ENCODE measurements around the gene PRR36. TPM values are rescaled to one million over a fixed set of nuclear protein-coding genes. Genes with fewer than 3 reads are reported as not detected.

PRR36 gene
- 21.9 TPM for polyA plus RNA-seq (2013, experiment 1 of 2)
- 22.3 TPM for polyA plus RNA-seq (2013, experiment 2 of 2)

DNA sequence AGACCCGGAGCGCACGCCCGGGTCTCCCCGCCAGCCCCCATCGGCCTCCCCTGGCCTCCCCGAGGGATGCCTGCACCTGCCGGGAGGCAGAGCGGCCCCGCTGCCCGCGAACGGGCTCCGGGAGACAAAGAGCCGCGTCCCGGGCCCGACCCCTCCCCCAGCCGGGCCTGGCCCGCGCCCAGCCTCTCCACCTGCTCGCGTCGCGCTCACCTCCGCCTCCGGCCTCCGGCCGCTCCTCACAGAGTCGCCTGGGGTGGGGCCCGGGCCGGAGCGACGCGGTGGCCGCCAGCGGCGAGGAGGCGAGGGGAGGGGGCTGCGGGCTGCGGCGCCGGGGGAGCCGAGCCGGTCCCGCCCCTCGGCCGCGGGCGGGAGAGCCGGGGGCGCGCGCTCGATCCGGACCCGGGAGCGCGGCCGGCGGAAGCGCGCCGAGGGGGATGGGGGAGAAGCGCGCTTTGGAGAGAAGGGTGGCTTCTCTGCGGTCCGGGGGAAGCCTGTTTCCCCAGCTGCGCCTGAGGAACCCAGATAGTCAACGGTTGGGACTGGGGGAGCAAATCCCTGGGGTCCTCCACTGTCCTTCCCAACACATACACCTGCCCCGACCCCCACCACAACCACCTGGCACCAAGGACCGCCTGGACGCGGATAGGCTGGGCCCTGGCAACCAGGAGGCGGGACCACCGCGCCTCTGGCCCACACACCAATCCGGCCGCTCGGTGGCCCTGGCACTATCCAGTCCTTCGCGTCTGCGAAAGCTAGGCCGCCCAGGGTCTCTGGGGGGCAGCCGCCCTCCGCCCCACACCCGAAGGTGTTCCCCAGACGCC is at the start of gene PRR36:
TSS of gene PRR36 (minus strand) at position 315 of the 821 bp plus-strand sequence. CDS start 701 bp downstream, outside the sequence.
- no CpG with 5 or more reads among the region's 88 CpGs for WGBS, 2 donors (ENCODE audit: extremely low coverage in 2 of 2, insufficient read length in 2 of 2, insufficient replicate concordance in 1 of 2)
- Histone ChIP-seq H2BK12ac (ENCODE audit: low read length) (peak within 1 kb of the TSS; percentile 86), H2BK15ac (ENCODE audit: low read length) (peak within 1 kb of the TSS; percentile 95), H2AK5ac (ENCODE audit: low read depth, low read length) (peak within 1 kb of the TSS; percentile 99), H3K36me3 (replicated peaks in 1 of 2; ENCODE audit: control insufficient read depth in 2 of 2, insufficient read depth in 2 of 2, low read length in 2 of 2) (peaks cover 0 to 6% of the 10 kb centered on the region in 2 donors), H3K18ac (ENCODE audit: low read length) (peak within 1 kb of the TSS; percentile 95), H2AFZ (ENCODE audit: low read length) (peak within 1 kb of the TSS; percentile 85), H3K4me2 (ENCODE audit: insufficient read depth, low read length, poor library complexity, severe bottlenecking) (peak within 1 kb of the TSS; percentile 81), H3K9ac (ENCODE audit: low read depth, low read length, poor library complexity) (peak within 1 kb of the TSS; percentile 86), H3K9me3 (replicated peaks in 1 of 2; ENCODE audit: control insufficient read depth in 2 of 2, insufficient read depth in 1 of 2, low read depth in 1 of 2, low read length in 2 of 2) (no peaks in the 10 kb centered on the region), H2BK120ac (ENCODE audit: low read depth, low read length) (no peak within 1 kb of the TSS), H3K27me3 (ENCODE audit: control insufficient read depth in 3 of 3, insufficient read depth in 3 of 3, low read depth in 1 of 3, low read length in 3 of 3) (no peaks in the 10 kb centered on the region), H3K4ac (ENCODE audit: low read length) (peak within 1 kb of the TSS; percentile 78), H3K4me1 (ENCODE audit: control insufficient read depth in 2 of 2, insufficient read depth in 1 of 2, low read depth in 1 of 2, low read length in 2 of 2) (peaks cover 27 to 28% of the 10 kb centered on the region in 2 donors), H3K27ac (replicated peaks; ENCODE audit: low read length) (no peak within 1 kb of the TSS), H3K4me3 (ENCODE audit: low read length in 2 of 2) (peak within 1 kb of the TSS; percentile 81 to 86), H3K14ac (ENCODE audit: low read length) (peak within 1 kb of the TSS; percentile 97), H3K23ac (ENCODE audit: low read depth, low read length, poor library complexity) (peak within 1 kb of the TSS; percentile 91), H4K91ac (ENCODE audit: low read depth, low read length, poor library complexity) (peak within 1 kb of the TSS; percentile 85), H4K8ac (ENCODE audit: low read depth, low read length) (no peak within 1 kb of the TSS), H2BK5ac (ENCODE audit: low read length) (peak within 1 kb of the TSS; percentile 97), H3K79me1 (ENCODE audit: low read depth, low read length) (peaks cover 3% of the 10 kb centered on the region)
- peak; percentile 79 for DNase-seq (ENCODE audit: low spot score)

DNA sequence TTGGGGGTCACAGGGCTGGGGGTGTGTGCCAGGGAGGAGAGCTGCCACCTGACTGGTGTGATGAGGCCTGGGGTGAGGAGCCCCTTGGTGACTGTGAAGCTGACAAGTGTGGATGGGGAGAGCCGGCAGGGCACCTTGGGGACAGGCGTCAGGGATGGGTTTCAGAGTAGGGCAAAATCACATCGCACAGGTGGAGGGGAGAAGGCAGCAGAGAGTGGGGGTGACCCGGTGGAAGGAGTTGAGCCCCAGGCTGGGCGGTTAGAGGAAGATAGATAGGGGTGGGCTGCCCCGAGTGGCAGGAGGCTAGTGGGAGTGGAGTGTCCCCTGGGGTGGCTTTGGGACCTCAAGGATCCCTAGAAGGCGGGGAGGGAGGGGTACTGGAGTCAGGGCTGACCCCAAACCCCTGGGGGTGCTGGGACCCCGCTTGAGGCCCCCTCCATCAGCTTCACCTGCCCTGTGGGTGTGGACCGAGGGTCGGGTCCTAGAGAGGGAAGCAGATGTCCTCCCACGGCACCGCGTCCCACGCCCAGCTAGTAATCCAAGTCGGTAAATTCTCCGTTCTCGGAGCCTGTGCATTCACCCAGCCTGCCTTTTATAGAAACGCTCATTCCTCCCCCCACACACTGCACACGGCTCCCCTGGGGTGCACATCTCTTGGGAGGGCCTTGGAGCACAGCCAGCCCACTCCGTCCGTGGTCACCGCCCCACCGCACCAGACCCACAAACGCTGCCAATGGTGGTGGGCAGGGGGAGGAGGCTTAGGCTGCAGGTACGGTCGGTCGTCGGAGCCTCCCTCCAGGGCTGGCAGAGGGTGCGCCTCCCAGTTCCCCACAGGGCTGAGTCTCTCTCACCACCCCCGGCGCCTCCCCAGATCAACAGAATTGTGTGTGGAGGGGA is 49.4 kb upstream of the PRR36 start:
- no peak overlapping the region for H3K27ac ChIP-seq (replicated peaks; ENCODE audit: low read length)
- no CpG with 5 or more reads among the region's 31 CpGs for WGBS, 2 donors (ENCODE audit: extremely low coverage in 2 of 2, insufficient read length in 2 of 2, insufficient replicate concordance in 1 of 2)

DNA sequence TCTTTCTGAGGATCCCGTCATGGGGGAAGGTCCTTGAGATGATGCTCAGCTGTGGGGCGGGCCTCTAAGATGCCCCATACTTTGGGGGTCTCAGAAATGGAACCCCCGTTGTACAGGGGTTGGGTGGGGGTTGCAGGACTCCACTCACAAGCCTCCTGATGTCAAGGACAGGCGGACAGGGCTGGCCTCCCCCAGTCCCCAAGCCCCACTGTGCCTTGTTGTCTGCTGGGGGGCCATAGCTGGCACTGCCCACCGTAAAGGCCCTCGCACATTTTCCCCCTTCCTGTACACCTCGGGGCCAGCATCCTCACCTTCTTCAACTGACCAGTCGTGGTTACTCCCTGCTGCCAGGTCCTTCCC is 48.6 kb upstream of the PRR36 start:
- WGBS, 2 donors (ENCODE audit: extremely low coverage in 2 of 2, insufficient read length in 2 of 2, insufficient replicate concordance in 1 of 2) = no CpG with 5 or more reads among the region's 8 CpGs
- H3K79me1 ChIP-seq (ENCODE audit: low read depth, low read length) = peaks cover 22% of the 10 kb centered on the region
- H3K14ac ChIP-seq (ENCODE audit: low read length) = no peak overlapping the region
- peaks cover 23 to 29% of the 10 kb centered on the region in 2 donors for H3K4me1 ChIP-seq (ENCODE audit: control insufficient read depth in 2 of 2, insufficient read depth in 1 of 2, low read depth in 1 of 2, low read length in 2 of 2)
- H3K4ac ChIP-seq (ENCODE audit: low read length) = no peak overlapping the region
- no peak overlapping the region for H2BK5ac ChIP-seq (ENCODE audit: low read length)
- no peak overlapping the region for H4K91ac ChIP-seq (ENCODE audit: low read depth, low read length, poor library complexity)
- H3K27me3 ChIP-seq (ENCODE audit: control insufficient read depth in 3 of 3, insufficient read depth in 3 of 3, low read depth in 1 of 3, low read length in 3 of 3) = peaks cover 0 to 11% (median 0%) of the 10 kb centered on the region in 3 experiments
- H2BK120ac ChIP-seq (ENCODE audit: low read depth, low read length) = no peak overlapping the region
- peaks cover 23 to 40% of the 10 kb centered on the region in 2 donors for H3K36me3 ChIP-seq (replicated peaks in 1 of 2; ENCODE audit: control insufficient read depth in 2 of 2, insufficient read depth in 2 of 2, low read length in 2 of 2)
- no peaks in the 10 kb centered on the region for H3K9me3 ChIP-seq (replicated peaks in 1 of 2; ENCODE audit: control insufficient read depth in 2 of 2, insufficient read depth in 1 of 2, low read depth in 1 of 2, low read length in 2 of 2)
- DNase-seq (ENCODE audit: low spot score) = no peak
- H3K18ac ChIP-seq (ENCODE audit: low read length) = no peak overlapping the region
- H3K23ac ChIP-seq (ENCODE audit: low read depth, low read length, poor library complexity) = no peak overlapping the region
- H3K4me3 ChIP-seq (ENCODE audit: low read length in 2 of 2) = no peak overlapping the region
- H3K9ac ChIP-seq (ENCODE audit: low read depth, low read length, poor library complexity) = no peak overlapping the region
- no peak overlapping the region for H2BK15ac ChIP-seq (ENCODE audit: low read length)
- H3K27ac ChIP-seq (replicated peaks; ENCODE audit: low read length) = no peak overlapping the region
- no peak overlapping the region for H4K8ac ChIP-seq (ENCODE audit: low read depth, low read length)
- H3K4me2 ChIP-seq (ENCODE audit: insufficient read depth, low read length, poor library complexity, severe bottlenecking) = no peak overlapping the region
- no peak overlapping the region for H2AK5ac ChIP-seq (ENCODE audit: low read depth, low read length)
- no peak overlapping the region for H2BK12ac ChIP-seq (ENCODE audit: low read length)
- no peak overlapping the region for H2AFZ ChIP-seq (ENCODE audit: low read length)

More for the DNA sequence above, 49.4 kb upstream of the PRR36 start:
- H2BK5ac ChIP-seq (ENCODE audit: low read length) = no peak overlapping the region
- H3K4me1 ChIP-seq (ENCODE audit: control insufficient read depth in 2 of 2, insufficient read depth in 1 of 2, low read depth in 1 of 2, low read length in 2 of 2) = peaks cover 21 to 27% of the 10 kb centered on the region in 2 donors
- H3K36me3 ChIP-seq (replicated peaks in 1 of 2; ENCODE audit: control insufficient read depth in 2 of 2, insufficient read depth in 2 of 2, low read length in 2 of 2) = peaks cover 23 to 47% of the 10 kb centered on the region in 2 donors
- no peak overlapping the region for H2BK120ac ChIP-seq (ENCODE audit: low read depth, low read length)
- no peak overlapping the region for H3K14ac ChIP-seq (ENCODE audit: low read length)
- H3K4ac ChIP-seq (ENCODE audit: low read length) = no peak overlapping the region
- H3K9ac ChIP-seq (ENCODE audit: low read depth, low read length, poor library complexity) = no peak overlapping the region
- H2AK5ac ChIP-seq (ENCODE audit: low read depth, low read length) = peak overlapping the region; percentile 10
- no peak for DNase-seq (ENCODE audit: low spot score)
- peak overlapping the region; percentile 73 for H2BK12ac ChIP-seq (ENCODE audit: low read length)
- H3K23ac ChIP-seq (ENCODE audit: low read depth, low read length, poor library complexity) = peak overlapping the region; percentile 55
- H2BK15ac ChIP-seq (ENCODE audit: low read length) = no peak overlapping the region
- no peak overlapping the region for H3K4me3 ChIP-seq (ENCODE audit: low read length in 2 of 2)
- H4K91ac ChIP-seq (ENCODE audit: low read depth, low read length, poor library complexity) = no peak overlapping the region
- peak overlapping the region; percentile 80 for H3K18ac ChIP-seq (ENCODE audit: low read length)
- no peak overlapping the region for H3K4me2 ChIP-seq (ENCODE audit: insufficient read depth, low read length, poor library complexity, severe bottlenecking)
- H3K79me1 ChIP-seq (ENCODE audit: low read depth, low read length) = peaks cover 22% of the 10 kb centered on the region
- no peak overlapping the region for H4K8ac ChIP-seq (ENCODE audit: low read depth, low read length)
- H2AFZ ChIP-seq (ENCODE audit: low read length) = no peak overlapping the region
- H3K9me3 ChIP-seq (replicated peaks in 1 of 2; ENCODE audit: control insufficient read depth in 2 of 2, insufficient read depth in 1 of 2, low read depth in 1 of 2, low read length in 2 of 2) = no peaks in the 10 kb centered on the region
- peaks cover 0 to 5% (median 0%) of the 10 kb centered on the region in 3 experiments for H3K27me3 ChIP-seq (ENCODE audit: control insufficient read depth in 3 of 3, insufficient read depth in 3 of 3, low read depth in 1 of 3, low read length in 3 of 3)
